ENCODE data around the gene TUBE1.
A peak's percentile ranks its signal among the peaks of the same experiment; 100 is the strongest.
"Not testable (repeated sequence)": the region's sequence is repeated elsewhere in the genome, so short reads cannot be mapped to it uniquely, and the experiment has no call there.

The TUBE1 gene

DNA sequence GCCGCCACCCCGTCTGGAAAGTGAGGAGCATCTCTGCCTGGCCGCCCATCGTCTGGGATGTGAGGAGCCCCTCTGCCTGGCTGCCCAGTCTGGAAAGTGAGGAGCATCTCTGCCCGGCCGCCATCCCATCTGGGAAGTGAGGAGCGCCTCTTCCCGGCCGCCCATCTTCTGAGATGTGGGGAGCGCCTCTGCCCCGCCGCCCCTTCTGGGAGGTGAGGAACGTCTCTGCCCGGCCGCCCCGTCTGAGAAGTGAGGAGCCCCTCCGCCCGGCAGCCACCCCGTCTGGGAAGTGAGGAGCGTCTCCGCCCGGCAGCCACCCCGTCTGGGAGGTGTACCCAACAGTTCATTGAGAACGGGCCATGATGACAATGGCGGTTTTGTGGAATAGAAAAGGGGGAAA is 39.8 kb downstream of the TUBE1 start:
- not testable (repeated sequence) for H3K79me2 ChIP-seq (ENCODE audit: control insufficient read depth, insufficient read depth, low read length, unreplicated experiment); H3K4me3 ChIP-seq (ENCODE audit: low read depth, low read length); H2AFZ ChIP-seq (ENCODE audit: low read length, unreplicated experiment); H3K27ac ChIP-seq (ENCODE audit: low read depth, low read length); H3K36me3 ChIP-seq (ENCODE audit: insufficient read depth, low read length); H3K27me3 ChIP-seq (ENCODE audit: insufficient read depth, low read length)
- peaks cover 34% of the 10 kb centered on the region for H3K4me1 ChIP-seq (ENCODE audit: control insufficient read depth, insufficient read depth, low read length, unreplicated experiment)

GRCh38 chr6:112044856-112045255 is 42.4 kb downstream of the TUBE1 start:
- peak overlapping the region; percentile 37 for H2AFZ ChIP-seq (ENCODE audit: low read length, unreplicated experiment)
- H3K4me1 ChIP-seq (ENCODE audit: control insufficient read depth, insufficient read depth, low read length, unreplicated experiment): peaks cover 53% of the 10 kb centered on the region
- H3K27ac ChIP-seq (ENCODE audit: low read depth, low read length): peak overlapping the region; percentile 97
- no peaks in the 10 kb centered on the region for H3K79me2 ChIP-seq (ENCODE audit: control insufficient read depth, insufficient read depth, low read length, unreplicated experiment)
- H3K4me3 ChIP-seq (ENCODE audit: low read depth, low read length): peak overlapping the region; percentile 21; the same call in 1 of the 2 replicates
- no peaks in the 10 kb centered on the region for H3K27me3 ChIP-seq (ENCODE audit: insufficient read depth, low read length)
- H3K36me3 ChIP-seq (ENCODE audit: insufficient read depth, low read length): no peaks in the 10 kb centered on the region

DNA sequence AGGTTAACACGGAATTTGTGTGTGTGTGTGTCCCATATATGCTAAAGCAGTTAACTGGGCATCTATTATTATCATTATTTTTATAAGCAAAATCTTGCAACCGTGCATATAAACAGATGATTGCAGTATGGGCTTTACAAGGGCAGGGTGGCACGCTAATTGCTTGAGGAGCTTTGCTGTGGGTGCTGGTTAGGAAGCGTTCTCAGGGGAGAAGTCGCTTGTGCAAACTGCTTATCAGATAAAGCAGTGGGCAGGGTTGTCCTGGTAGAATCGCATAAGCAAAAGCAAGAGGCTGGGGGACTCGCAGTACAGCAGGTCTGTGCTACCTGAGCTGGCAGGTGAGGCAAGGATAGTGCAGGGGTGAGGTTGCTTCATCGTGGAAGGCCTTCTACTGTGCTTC is 43.1 kb downstream of the TUBE1 start:
- H3K27ac ChIP-seq (ENCODE audit: low read depth, low read length): peak overlapping the region; percentile 97
- no peaks in the 10 kb centered on the region for H3K36me3 ChIP-seq (ENCODE audit: insufficient read depth, low read length)
- H3K4me3 ChIP-seq (ENCODE audit: low read depth, low read length): no peak overlapping the region
- no peaks in the 10 kb centered on the region for H3K27me3 ChIP-seq (ENCODE audit: insufficient read depth, low read length)
- no peak overlapping the region for H2AFZ ChIP-seq (ENCODE audit: low read length, unreplicated experiment)
- peaks cover 57% of the 10 kb centered on the region for H3K4me1 ChIP-seq (ENCODE audit: control insufficient read depth, insufficient read depth, low read length, unreplicated experiment)
- H3K79me2 ChIP-seq (ENCODE audit: control insufficient read depth, insufficient read depth, low read length, unreplicated experiment): no peaks in the 10 kb centered on the region

DNA sequence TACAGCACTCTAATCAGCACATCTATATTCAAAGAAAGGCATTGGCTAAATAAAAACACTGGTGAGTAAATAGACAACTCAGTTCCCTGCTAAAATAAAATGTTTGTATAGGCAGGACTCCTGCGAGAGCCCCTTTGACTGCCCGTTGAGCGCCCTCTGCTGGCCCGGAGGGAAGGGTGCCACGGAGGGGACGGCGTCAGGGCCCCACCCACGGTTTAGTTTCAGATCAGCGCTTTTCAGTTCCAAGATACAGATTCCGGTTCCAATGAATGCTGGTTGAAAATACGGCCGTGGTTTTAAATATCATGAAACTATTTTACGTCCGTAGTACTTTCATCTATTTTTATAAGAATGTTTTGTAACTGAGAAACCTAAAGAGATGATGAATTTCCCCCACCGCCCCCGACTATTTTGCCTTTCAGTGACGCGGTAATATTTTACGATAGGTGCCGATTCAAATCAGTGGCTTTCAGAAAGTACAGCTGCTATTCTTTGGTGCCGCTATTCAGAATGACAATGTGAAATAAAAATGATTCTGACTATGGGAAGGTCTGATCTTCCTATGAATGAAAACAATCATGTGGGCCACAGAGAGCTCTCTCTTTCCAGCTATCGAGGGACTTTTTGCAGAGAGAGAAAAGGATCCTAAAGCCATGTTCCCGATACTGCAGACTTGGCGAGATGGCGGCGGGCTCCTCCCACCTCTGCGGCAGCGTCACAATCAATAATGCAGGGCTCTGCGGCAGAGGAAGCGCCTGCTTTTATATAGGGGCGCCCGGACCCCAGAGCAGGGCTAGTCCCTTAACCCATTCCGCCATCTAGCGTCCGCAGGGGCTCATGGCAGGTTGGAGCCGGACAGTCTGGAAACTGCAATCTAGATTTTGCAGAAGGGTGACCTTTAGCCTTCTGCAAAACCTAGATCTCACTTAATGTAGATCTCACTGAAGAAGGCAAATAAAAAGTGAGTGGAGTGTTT is 44.0 kb downstream of the TUBE1 start:
- Histone ChIP-seq H3K4me3 (ENCODE audit: low read depth, low read length) (peak overlapping the region; percentile 82), H3K4me1 (ENCODE audit: control insufficient read depth, insufficient read depth, low read length, unreplicated experiment) (peaks cover 60% of the 10 kb centered on the region), H3K27me3 (ENCODE audit: insufficient read depth, low read length) (no peaks in the 10 kb centered on the region), H3K27ac (ENCODE audit: low read depth, low read length) (peak overlapping the region; percentile 97), H3K79me2 (ENCODE audit: control insufficient read depth, insufficient read depth, low read length, unreplicated experiment) (no peaks in the 10 kb centered on the region), H2AFZ (ENCODE audit: low read length, unreplicated experiment) (peak overlapping the region; percentile 81), H3K36me3 (ENCODE audit: insufficient read depth, low read length) (no peaks in the 10 kb centered on the region)

- Histone ChIP-seq H3K36me3 (ENCODE audit: insufficient read depth, low read length) (no peaks in the 10 kb centered on the region), H3K79me2 (ENCODE audit: control insufficient read depth, insufficient read depth, low read length, unreplicated experiment) (no peaks in the 10 kb centered on the region), H3K4me3 (ENCODE audit: low read depth, low read length) (no peak overlapping the region), H3K4me1 (ENCODE audit: control insufficient read depth, insufficient read depth, low read length, unreplicated experiment) (peaks cover 71% of the 10 kb centered on the region), H3K27me3 (ENCODE audit: insufficient read depth, low read length) (no peaks in the 10 kb centered on the region), H2AFZ (ENCODE audit: low read length, unreplicated experiment) (peak overlapping the region; percentile 10), H3K27ac (ENCODE audit: low read depth, low read length) (peak overlapping the region; percentile 97)
Measured at GRCh38 chr6:112041535-112041934, 45.7 kb downstream of the TUBE1 start.

- Histone ChIP-seq H3K36me3 (ENCODE audit: insufficient read depth, low read length) (no peaks in the 10 kb centered on the region), H2AFZ (ENCODE audit: low read length, unreplicated experiment) (no peak overlapping the region), H3K79me2 (ENCODE audit: control insufficient read depth, insufficient read depth, low read length, unreplicated experiment) (no peaks in the 10 kb centered on the region), H3K4me1 (ENCODE audit: control insufficient read depth, insufficient read depth, low read length, unreplicated experiment) (peaks cover 77% of the 10 kb centered on the region), H3K27ac (ENCODE audit: low read depth, low read length) (peak overlapping the region; percentile 97), H3K4me3 (ENCODE audit: low read depth, low read length) (no peak overlapping the region), H3K27me3 (ENCODE audit: insufficient read depth, low read length) (no peaks in the 10 kb centered on the region)
Measured at GRCh38 chr6:112040956-112041355, 46.3 kb downstream of the TUBE1 start.

GRCh38 chr6:112039431-112039770 is 47.9 kb downstream of the TUBE1 start:
- H3K79me2 ChIP-seq (ENCODE audit: control insufficient read depth, insufficient read depth, low read length, unreplicated experiment): no peaks in the 10 kb centered on the region
- H3K4me3 ChIP-seq (ENCODE audit: low read depth, low read length): no peak overlapping the region
- H3K4me1 ChIP-seq (ENCODE audit: control insufficient read depth, insufficient read depth, low read length, unreplicated experiment): peaks cover 69% of the 10 kb centered on the region
- peak overlapping the region; percentile 63 for H2AFZ ChIP-seq (ENCODE audit: low read length, unreplicated experiment)
- no peaks in the 10 kb centered on the region for H3K27me3 ChIP-seq (ENCODE audit: insufficient read depth, low read length)
- peak overlapping the region; percentile 97 for H3K27ac ChIP-seq (ENCODE audit: low read depth, low read length)
- H3K36me3 ChIP-seq (ENCODE audit: insufficient read depth, low read length): no peaks in the 10 kb centered on the region

DNA sequence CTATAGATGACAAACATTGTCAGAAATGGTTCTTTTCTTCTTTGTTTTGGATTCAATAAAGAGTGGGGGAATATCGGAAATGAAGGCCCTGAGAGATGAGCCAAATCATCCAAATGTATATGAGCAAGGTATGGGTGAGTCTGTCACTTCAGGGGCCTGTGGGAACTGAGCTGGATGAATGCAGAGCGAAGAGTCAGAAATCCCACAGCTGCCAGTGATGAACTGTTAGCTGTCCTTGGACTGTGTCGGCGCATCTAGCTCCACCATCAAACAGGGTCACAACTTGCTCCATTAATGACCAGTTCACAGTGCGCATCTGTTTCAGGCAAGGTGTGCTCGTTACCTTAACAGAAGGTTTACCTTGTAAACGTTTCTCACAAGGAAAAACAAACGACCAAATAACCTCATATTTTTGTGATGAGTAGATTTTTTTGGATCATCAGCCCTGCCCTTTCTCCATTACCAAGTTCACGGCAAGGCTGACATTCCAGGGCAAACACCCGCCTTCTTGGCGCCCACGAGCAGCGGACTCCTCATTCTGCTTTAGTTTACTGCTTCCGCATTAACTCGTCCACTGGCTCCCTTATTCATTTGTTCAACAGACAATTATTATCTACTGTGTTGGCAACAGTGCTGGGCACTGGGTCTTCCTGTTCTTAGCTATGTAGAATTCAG is 48.4 kb downstream of the TUBE1 start:
- Histone ChIP-seq H3K79me2 (ENCODE audit: control insufficient read depth, insufficient read depth, low read length, unreplicated experiment) (no peaks in the 10 kb centered on the region), H3K36me3 (ENCODE audit: insufficient read depth, low read length) (no peaks in the 10 kb centered on the region), H3K4me3 (ENCODE audit: low read depth, low read length) (no peak overlapping the region), H3K4me1 (ENCODE audit: control insufficient read depth, insufficient read depth, low read length, unreplicated experiment) (peaks cover 64% of the 10 kb centered on the region), H2AFZ (ENCODE audit: low read length, unreplicated experiment) (peak overlapping the region; percentile 63), H3K27me3 (ENCODE audit: insufficient read depth, low read length) (no peaks in the 10 kb centered on the region), H3K27ac (ENCODE audit: low read depth, low read length) (peak overlapping the region; percentile 97)

- peak overlapping the region; percentile 97 for H3K27ac ChIP-seq (ENCODE audit: low read depth, low read length)
- no peaks in the 10 kb centered on the region for H3K27me3 ChIP-seq (ENCODE audit: insufficient read depth, low read length)
- H3K4me3 ChIP-seq (ENCODE audit: low read depth, low read length): peak overlapping the region; percentile 44; the same call in 1 of the 2 replicates
- H2AFZ ChIP-seq (ENCODE audit: low read length, unreplicated experiment): no peak overlapping the region
- H3K4me1 ChIP-seq (ENCODE audit: control insufficient read depth, insufficient read depth, low read length, unreplicated experiment): peaks cover 63% of the 10 kb centered on the region
- H3K36me3 ChIP-seq (ENCODE audit: insufficient read depth, low read length): no peaks in the 10 kb centered on the region
- no peaks in the 10 kb centered on the region for H3K79me2 ChIP-seq (ENCODE audit: control insufficient read depth, insufficient read depth, low read length, unreplicated experiment)
Measured at GRCh38 chr6:112038268-112038667, 49.0 kb downstream of the TUBE1 start.

DNA sequence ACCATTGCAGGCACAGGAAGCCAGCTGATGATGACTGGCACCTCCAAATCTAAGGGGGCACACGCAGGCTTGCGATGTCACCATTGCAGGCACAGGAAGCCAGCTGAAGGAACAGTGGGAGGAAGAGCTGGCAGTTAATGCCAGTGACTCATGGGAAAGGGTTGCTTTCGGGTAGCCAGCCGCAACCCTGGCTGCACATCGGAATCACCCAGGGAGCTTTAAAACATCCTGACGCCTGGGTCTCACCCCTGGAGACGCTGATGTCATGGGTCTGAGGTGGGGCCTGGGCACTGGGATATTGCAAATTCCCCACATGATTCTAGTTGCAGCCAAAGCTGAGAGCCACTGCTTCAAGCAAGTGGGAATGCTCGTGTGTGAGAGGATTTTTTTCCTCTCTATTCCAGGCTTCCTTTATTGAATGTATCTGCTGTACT is 49.5 kb downstream of the TUBE1 start:
- Histone ChIP-seq H3K4me3 (ENCODE audit: low read depth, low read length) (peak overlapping the region; percentile 44; the same call in 1 of the 2 replicates), H3K27ac (ENCODE audit: low read depth, low read length) (peak overlapping the region; percentile 97), H3K79me2 (ENCODE audit: control insufficient read depth, insufficient read depth, low read length, unreplicated experiment) (no peaks in the 10 kb centered on the region), H3K4me1 (ENCODE audit: control insufficient read depth, insufficient read depth, low read length, unreplicated experiment) (peaks cover 61% of the 10 kb centered on the region), H3K27me3 (ENCODE audit: insufficient read depth, low read length) (no peaks in the 10 kb centered on the region), H2AFZ (ENCODE audit: low read length, unreplicated experiment) (no peak overlapping the region), H3K36me3 (ENCODE audit: insufficient read depth, low read length) (no peaks in the 10 kb centered on the region)

All from ACC112 (cell line).